H1 (cell line): ENCODE results near the gene RTN3. TPM values are rescaled to one million over a fixed set of nuclear protein-coding genes. Genes with fewer than 3 reads are reported as not detected.

Experiments
- CBX8 ChIP-seq: fragments of 300-800, 300-1000 bp; sonication (generic); IDR thresholded peaks from 2 replicates; pipeline ENCODE4 v1.7.1; 2016; ENCODE audit warnings: low read depth, low read length, borderline replicate concordance
- CHD7 ChIP-seq: fragments of 300-600 bp; sonication (generic); IDR thresholded peaks from 2 replicates; pipeline ENCODE4 v1.7.1; 2012; ENCODE audit warnings: low read length, moderate library complexity, mild to moderate bottlenecking, inconsistent platforms; ENCODE audit not compliant: insufficient replicate concordance
- HDAC6 ChIP-seq: IDR thresholded peaks from one replicate; pipeline ENCODE4 v1.7.1; 2012; ENCODE audit warnings: low read depth, mild to moderate bottlenecking, inconsistent platforms, low read length, moderate library complexity
- polyA plus RNA-seq, 7 experiments: library from polyadenylated mRNA; depleted of rRNA in 3 of 7; stranded (reverse) in 5 of 7; unstranded in 2 of 7; fragments of >200 nt in 5 of 7; fragments of 200-250 nt in 2 of 7; gene quantifications; 1 replicate in 5 of 7; 2 replicates in 1 of 7; 4 replicates in 1 of 7; pipeline versions ENCODE4 v1.2.1 to v1.2.3, GENCODE V29; 2011 to 2013; ENCODE audit warnings: missing spikeins in 2 of 7, mixed read lengths in 2 of 7
- total RNA-seq: library from RNA; stranded (reverse); fragmentation: NEBNext Ultra II Directional; extraction: Animal tissue kit (Norgen Biotek cat#: 25700); gene quantifications from 2 replicates; pipeline ENCODE4 v1.2.1, GENCODE V29; 2021

RTN3 gene
- total and polyA plus RNA-seq, 2 of the 8 experiments (the other 6 are each of a cell fraction or from before 2014, with no cell fraction given): 160 to 203 TPM

- no peak for TF ChIP-seq CHD7
- no peak for TF ChIP-seq HDAC6
- no peak for TF ChIP-seq CBX8
Observed at GRCh38 chr11:63738720-63739360, 57.5 kb downstream of the RTN3 start (continued).
